SU-DHL-6 (cell line): ENCODE measurements around the gene TUBB6.

Experiments used
- H2AFZ ChIP-seq: fragments of 200-600 bp; sonication (generic); 2 replicates; pipeline ENCODE4 v1.6.1; 2014; ENCODE audit warnings: low read depth, mild to moderate bottlenecking, moderate library complexity, mixed read lengths, antibody characterized with exemption, low read length; ENCODE audit not compliant: severe bottlenecking
- H3F3A ChIP-seq: fragments of 200-600 bp; shearing (Covaris generic); 2 replicates; pipeline ENCODE4 v1.6.0; 2016; ENCODE audit warnings: antibody characterized with exemption, mild to moderate bottlenecking; ENCODE audit not compliant: insufficient read depth
- H3K27ac ChIP-seq: fragments of 200-600 bp; sonication (generic); 2 replicates; pipeline ENCODE4 v1.5.1; 2016; ENCODE audit warnings: low read depth, mild to moderate bottlenecking, low read length, moderate library complexity, mixed read lengths
- H3K27me3 ChIP-seq: fragments of 200-600 bp; sonication (generic), shearing (Covaris generic); 2 replicates; pipeline ENCODE4 v1.6.0; 2014; ENCODE audit warnings: mild to moderate bottlenecking, low read length
- H3K36me3 ChIP-seq: fragments of 200-600 bp; sonication (generic); 2 replicates; pipeline ENCODE4 v1.6.1; 2014; ENCODE audit warnings: mild to moderate bottlenecking, low read length, mixed read lengths
- H3K4me2 ChIP-seq: fragments of 300-600, 200-600 bp; shearing (Covaris generic), sonication (generic); 2 replicates; pipeline ENCODE4 v1.6.0; 2014; ENCODE audit warnings: low read length, low read depth, mild to moderate bottlenecking; ENCODE audit not compliant: poor library complexity, severe bottlenecking
- H3K4me3 ChIP-seq: fragments of 200-600 bp; sonication (generic); 2 replicates; pipeline ENCODE4 v1.5.1; 2014; ENCODE audit warnings: antibody characterized with exemption, low read length, mild to moderate bottlenecking, mixed read lengths; ENCODE audit not compliant: insufficient read depth, poor library complexity, severe bottlenecking
- H3K79me2 ChIP-seq: fragments of 200-600 bp; sonication (generic); 2 replicates; pipeline ENCODE4 v1.6.1; 2014; ENCODE audit warnings: mild to moderate bottlenecking, low read length, moderate library complexity; ENCODE audit not compliant: insufficient read depth
- H3K9ac ChIP-seq: fragments of 200-600 bp; sonication (generic); 2 replicates; pipeline ENCODE4 v1.7.0; 2014; ENCODE audit warnings: mild to moderate bottlenecking, low read length
- H3K9me2 ChIP-seq: fragments of 200-600 bp; sonication (generic); replicated peaks from 2 replicates; pipeline ENCODE4 v1.6.1; 2014; ENCODE audit warnings: low read length; ENCODE audit not compliant: insufficient read depth
- H3K9me3 ChIP-seq: fragments of 200-600 bp; sonication (generic); 2 replicates; pipeline ENCODE4 v1.6.1; 2014; ENCODE audit warnings: low read length, mixed read lengths; ENCODE audit not compliant: insufficient read depth
- H4K20me1 ChIP-seq: fragments of 200-600 bp; sonication (generic); 2 replicates; pipeline ENCODE4 v1.6.1; 2014; ENCODE audit warnings: low read depth, mild to moderate bottlenecking, antibody characterized with exemption, low read length, moderate library complexity, mixed read lengths
- EZH2phosphoT487 ChIP-seq: fragments of 200-600 bp; sonication (generic), shearing (Covaris generic); conservative IDR thresholded peaks from 2 replicates; pipeline ENCODE4 v1.6.1; 2018; ENCODE audit warnings: mild to moderate bottlenecking, antibody characterized with exemption, low read length, moderate library complexity, mixed read lengths
- TF ChIP-seq, protein P1 (sequence below): fragments of 200-600 bp; sonication (generic); IDR thresholded peaks from one replicate; pipeline ENCODE4 v1.5.1; 2017; ENCODE audit warnings: antibody characterized with exemption, mild to moderate bottlenecking, low read length, moderate library complexity; ENCODE audit not compliant: insufficient read depth, poor library complexity, severe bottlenecking

TUBB6 gene

GRCh38 chr18:12305930-12306629 lies 2.0 kb upstream of the TUBB6 start:
- Histone ChIP-seq H2AFZ (no peak overlapping the region), H3K9ac (no peak overlapping the region), H3K36me3 (no peaks in the 10 kb centered on the region), H3K9me3 (no peaks in the 10 kb centered on the region), H3K27me3 (no peaks in the 10 kb centered on the region), H3K4me2 (no peak overlapping the region), H3K79me2 (no peaks in the 10 kb centered on the region), H3F3A (no peaks in the 10 kb centered on the region), H3K9me2 (no peaks in the 10 kb centered on the region), H3K27ac (no peak overlapping the region), H4K20me1 (no peaks in the 10 kb centered on the region), H3K4me3 (no peak overlapping the region)
- TF ChIP-seq EZH2phosphoT487, result no peak
- TF ChIP-seq, protein P1, sequence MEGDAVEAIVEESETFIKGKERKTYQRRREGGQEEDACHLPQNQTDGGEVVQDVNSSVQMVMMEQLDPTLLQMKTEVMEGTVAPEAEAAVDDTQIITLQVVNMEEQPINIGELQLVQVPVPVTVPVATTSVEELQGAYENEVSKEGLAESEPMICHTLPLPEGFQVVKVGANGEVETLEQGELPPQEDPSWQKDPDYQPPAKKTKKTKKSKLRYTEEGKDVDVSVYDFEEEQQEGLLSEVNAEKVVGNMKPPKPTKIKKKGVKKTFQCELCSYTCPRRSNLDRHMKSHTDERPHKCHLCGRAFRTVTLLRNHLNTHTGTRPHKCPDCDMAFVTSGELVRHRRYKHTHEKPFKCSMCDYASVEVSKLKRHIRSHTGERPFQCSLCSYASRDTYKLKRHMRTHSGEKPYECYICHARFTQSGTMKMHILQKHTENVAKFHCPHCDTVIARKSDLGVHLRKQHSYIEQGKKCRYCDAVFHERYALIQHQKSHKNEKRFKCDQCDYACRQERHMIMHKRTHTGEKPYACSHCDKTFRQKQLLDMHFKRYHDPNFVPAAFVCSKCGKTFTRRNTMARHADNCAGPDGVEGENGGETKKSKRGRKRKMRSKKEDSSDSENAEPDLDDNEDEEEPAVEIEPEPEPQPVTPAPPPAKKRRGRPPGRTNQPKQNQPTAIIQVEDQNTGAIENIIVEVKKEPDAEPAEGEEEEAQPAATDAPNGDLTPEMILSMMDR, result no peak

GRCh38 chr18:12306752-12307700 lies 1.0 kb upstream of the TUBB6 start:
- Histone ChIP-seq H3K9me2 (no peaks in the 10 kb centered on the region), H3K4me2 (no peak overlapping the region), H2AFZ (no peak overlapping the region), H3K9ac (no peak overlapping the region), H3K79me2 (no peaks in the 10 kb centered on the region), H3K27me3 (no peaks in the 10 kb centered on the region), H3F3A (no peaks in the 10 kb centered on the region), H3K4me3 (no peak overlapping the region), H3K9me3 (no peaks in the 10 kb centered on the region), H3K36me3 (no peaks in the 10 kb centered on the region), H3K27ac (no peak overlapping the region), H4K20me1 (no peaks in the 10 kb centered on the region)
- TF ChIP-seq EZH2phosphoT487, result no peak
- TF ChIP-seq, protein P1, result no peak

GRCh38 chr18:12308386-12309100 lies 502 bp downstream of the TUBB6 start:
- H3K27ac ChIP-seq, result no peak overlapping the region
- H3K79me2 ChIP-seq, result no peaks in the 10 kb centered on the region
- no peaks in the 10 kb centered on the region for H4K20me1 ChIP-seq
- H3K9me2 ChIP-seq, result no peaks in the 10 kb centered on the region
- H3K36me3 ChIP-seq, result no peaks in the 10 kb centered on the region
- no peak overlapping the region for H3K4me2 ChIP-seq
- no peak overlapping the region for H3K4me3 ChIP-seq
- H2AFZ ChIP-seq, result no peak overlapping the region
- no peak overlapping the region for H3K9ac ChIP-seq
- H3F3A ChIP-seq, result no peaks in the 10 kb centered on the region
- no peaks in the 10 kb centered on the region for H3K27me3 ChIP-seq
- TF ChIP-seq, protein P1, result no peak
- TF ChIP-seq EZH2phosphoT487, result no peak
- no peaks in the 10 kb centered on the region for H3K9me3 ChIP-seq
